Natural killer cell (primary cell): ENCODE results near the gene NT5C2. TPM values are rescaled to one million over a fixed set of nuclear protein-coding genes. Genes with fewer than 3 reads are reported as not detected.
A peak's percentile ranks its signal among the peaks of the same experiment; 100 is the strongest.

Source experiments
- ATAC-seq, 3 donors: fragments of 150-1000 bp in 2 of 3; fragments of 200-7000 bp in 1 of 3; cut with Tn5 transposase; 1 replicate in 1 of 3; 2 replicates in 2 of 3; pipeline ENCODE4 v1.10.0; 2021; ENCODE audit warnings: mild to moderate bottlenecking in 2 of 3, moderate library complexity in 2 of 3
- DNase-seq, 2 donors: peaks; one replicate each; pipeline versions ENCODE4 v3.0.0 to v3.0.0-alpha.2; 2013 to 2021; ENCODE audit warnings: mixed read lengths in 1 of 2
- H3K27ac ChIP-seq: one replicate; pipeline ENCODE4 v1.5.1; 2013; ENCODE audit warnings: mild to moderate bottlenecking, low read length
- H3K27me3 ChIP-seq: one replicate; pipeline ENCODE4 v1.6.1; 2013; ENCODE audit warnings: low read length; ENCODE audit not compliant: control insufficient read depth, insufficient read depth
- H3K36me3 ChIP-seq: one replicate; pipeline ENCODE4 v1.6.1; 2013; ENCODE audit warnings: low read length; ENCODE audit not compliant: control insufficient read depth, insufficient read depth
- H3K4me1 ChIP-seq: one replicate; pipeline ENCODE4 v1.6.1; 2013; ENCODE audit warnings: low read length; ENCODE audit not compliant: control insufficient read depth, insufficient read depth
- H3K4me3 ChIP-seq: one replicate; pipeline ENCODE4 v1.5.1; 2013; ENCODE audit warnings: low read length
- H3K9me3 ChIP-seq: one replicate; pipeline ENCODE4 v1.6.1; 2013; ENCODE audit warnings: low read length; ENCODE audit not compliant: control insufficient read depth, insufficient read depth
- H3K27ac Mint-ChIP-seq, 2 donors: one replicate each; pipeline ENCODE4 v1.8.0; 2022; ENCODE audit warnings: mild to moderate bottlenecking in 2 of 2, mixed read lengths in 2 of 2, moderate library complexity in 1 of 2
- H3K27me3 Mint-ChIP-seq, 2 donors: one replicate each; pipeline ENCODE4 v1.8.0; 2022; ENCODE audit warnings: low read depth in 2 of 2, mixed read lengths in 2 of 2
- H3K36me3 Mint-ChIP-seq: one replicate; pipeline ENCODE4 v1.8.0; 2022; ENCODE audit warnings: mixed read lengths
- H3K4me1 Mint-ChIP-seq, 2 donors: one replicate each; pipeline ENCODE4 v1.8.0; 2022; ENCODE audit warnings: mixed read lengths in 2 of 2
- H3K4me3 Mint-ChIP-seq: one replicate; pipeline ENCODE4 v1.8.0; 2022; ENCODE audit warnings: mild to moderate bottlenecking, moderate library complexity, mixed read lengths
- H3K9me3 Mint-ChIP-seq, 2 donors: one replicate each; pipeline ENCODE4 v1.8.0; 2022; ENCODE audit warnings: mixed read lengths in 2 of 2
- WGBS: methylation state at CpG from one replicate; pipeline ENCODE4 v1.1.7; 2013; ENCODE audit warnings: missing lambda C conversion rate; ENCODE audit not compliant: insufficient coverage; 5-methylcytosine and 5-hydroxymethylcytosine counted together
- intact Hi-C: fragments of 100-400 bp; cut with micrococcal nuclease; formaldehyde crosslinking; loops from one replicate; pipeline ENCODE4 v1.14.2; 2022
- total RNA-seq, 4 donors: library from RNA; stranded (reverse); fragments of 120-200 nt in 1 of 4; gene quantifications; one replicate each; pipeline versions ENCODE4 v1.2.3 to v1.2.4, GENCODE V29; 2013 to 2022
- TF ChIP-seq, protein P1 (sequence below): fragments of 200-600 bp; IDR thresholded peaks from one replicate; pipeline ENCODE4 v1.8.0; 2022; ENCODE audit warnings: antibody characterized with exemption

NT5C2 gene
- total RNA-seq, 3 donors from 2014 or later (not counting 1 experiment from before 2014, with no cell fraction given) = 84.4 to 110 (median 89.4) TPM

- no peak overlapping the region for H3K27ac ChIP-seq
- H3K4me1 ChIP-seq = no peaks in the 10 kb centered on the region
- no peaks in the 10 kb centered on the region for H3K4me1 Mint-ChIP-seq
- no peaks in the 10 kb centered on the region for H3K9me3 ChIP-seq
- H3K27me3 ChIP-seq = no peaks in the 10 kb centered on the region
- peak overlapping the region in 1 of 2 donors; percentile 9 for H3K27ac Mint-ChIP-seq
- peaks cover 83% of the 10 kb centered on the region for H3K36me3 ChIP-seq
- no peak overlapping the region for H3K4me3 ChIP-seq
- TF ChIP-seq, protein P1, sequence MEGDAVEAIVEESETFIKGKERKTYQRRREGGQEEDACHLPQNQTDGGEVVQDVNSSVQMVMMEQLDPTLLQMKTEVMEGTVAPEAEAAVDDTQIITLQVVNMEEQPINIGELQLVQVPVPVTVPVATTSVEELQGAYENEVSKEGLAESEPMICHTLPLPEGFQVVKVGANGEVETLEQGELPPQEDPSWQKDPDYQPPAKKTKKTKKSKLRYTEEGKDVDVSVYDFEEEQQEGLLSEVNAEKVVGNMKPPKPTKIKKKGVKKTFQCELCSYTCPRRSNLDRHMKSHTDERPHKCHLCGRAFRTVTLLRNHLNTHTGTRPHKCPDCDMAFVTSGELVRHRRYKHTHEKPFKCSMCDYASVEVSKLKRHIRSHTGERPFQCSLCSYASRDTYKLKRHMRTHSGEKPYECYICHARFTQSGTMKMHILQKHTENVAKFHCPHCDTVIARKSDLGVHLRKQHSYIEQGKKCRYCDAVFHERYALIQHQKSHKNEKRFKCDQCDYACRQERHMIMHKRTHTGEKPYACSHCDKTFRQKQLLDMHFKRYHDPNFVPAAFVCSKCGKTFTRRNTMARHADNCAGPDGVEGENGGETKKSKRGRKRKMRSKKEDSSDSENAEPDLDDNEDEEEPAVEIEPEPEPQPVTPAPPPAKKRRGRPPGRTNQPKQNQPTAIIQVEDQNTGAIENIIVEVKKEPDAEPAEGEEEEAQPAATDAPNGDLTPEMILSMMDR = no peak
- H3K4me3 Mint-ChIP-seq = no peak overlapping the region
- no peaks in the 10 kb centered on the region for H3K27me3 Mint-ChIP-seq
- DNase-seq = no peak
- H3K36me3 Mint-ChIP-seq = peaks cover 31% of the 10 kb centered on the region
- intact Hi-C loops = no loop called here
- ATAC-seq = no peak
- no peaks in the 10 kb centered on the region for H3K9me3 Mint-ChIP-seq
- WGBS = 92% methylated on average over 3 of the region's 3 CpGs
Measured at GRCh38 chr10:103096130-103096529, 96.9 kb downstream of the NT5C2 start.

DNA sequence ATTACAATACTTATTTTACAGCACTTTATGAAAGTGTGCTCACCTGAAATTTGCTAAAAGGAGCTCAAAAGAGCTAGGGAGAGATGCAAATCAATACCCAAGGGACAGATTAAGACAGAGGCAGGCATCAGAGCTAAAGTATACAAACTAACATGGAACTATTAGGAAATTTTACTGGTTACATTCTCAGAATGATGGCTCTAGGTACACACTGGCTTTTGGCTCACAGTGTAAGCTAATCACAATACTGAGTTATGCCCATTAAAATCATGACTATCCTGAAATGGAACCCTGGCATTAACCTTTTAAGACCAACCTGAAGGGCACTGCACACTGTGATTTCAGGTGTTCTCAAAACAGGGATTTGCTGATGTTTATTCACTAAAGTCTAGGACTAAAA lies 98.1 kb downstream of the NT5C2 start:
- peaks cover 82% of the 10 kb centered on the region for H3K36me3 ChIP-seq
- H3K27ac ChIP-seq = no peak overlapping the region
- ATAC-seq (no peak), DNase-seq (no peak)
- no peaks in the 10 kb centered on the region for H3K9me3 ChIP-seq
- H3K27me3 ChIP-seq = no peaks in the 10 kb centered on the region
- intact Hi-C loops = no loop called here
- H3K27ac Mint-ChIP-seq = no peak overlapping the region
- H3K27me3 Mint-ChIP-seq = no peaks in the 10 kb centered on the region
- H3K4me1 ChIP-seq = no peaks in the 10 kb centered on the region
- H3K36me3 Mint-ChIP-seq = peaks cover 39% of the 10 kb centered on the region
- H3K4me1 Mint-ChIP-seq = no peaks in the 10 kb centered on the region
- TF ChIP-seq, protein P1 = no peak
- H3K9me3 Mint-ChIP-seq = no peaks in the 10 kb centered on the region
- no peak overlapping the region for H3K4me3 ChIP-seq
- no peak overlapping the region for H3K4me3 Mint-ChIP-seq

- no peaks in the 10 kb centered on the region for H3K9me3 ChIP-seq
- WGBS = 97% methylated on average over 7 of the region's 7 CpGs
- Mint-ChIP-seq H3K36me3 (peaks cover 39% of the 10 kb centered on the region), H3K4me1 (no peaks in the 10 kb centered on the region), H3K4me3 (no peak overlapping the region), H3K27ac (no peak overlapping the region), H3K9me3 (no peaks in the 10 kb centered on the region), H3K27me3 (no peaks in the 10 kb centered on the region)
- H3K36me3 ChIP-seq = peaks cover 84% of the 10 kb centered on the region
- H3K27me3 ChIP-seq = no peaks in the 10 kb centered on the region
- ATAC-seq = no peak
- TF ChIP-seq, protein P1 = no peak
- intact Hi-C loops = no loop called here
- H3K27ac ChIP-seq = no peak overlapping the region
- DNase-seq = no peak
- no peak overlapping the region for H3K4me3 ChIP-seq
- no peaks in the 10 kb centered on the region for H3K4me1 ChIP-seq
Measured at GRCh38 chr10:103090911-103091310, 102.2 kb downstream of the NT5C2 start.

DNA sequence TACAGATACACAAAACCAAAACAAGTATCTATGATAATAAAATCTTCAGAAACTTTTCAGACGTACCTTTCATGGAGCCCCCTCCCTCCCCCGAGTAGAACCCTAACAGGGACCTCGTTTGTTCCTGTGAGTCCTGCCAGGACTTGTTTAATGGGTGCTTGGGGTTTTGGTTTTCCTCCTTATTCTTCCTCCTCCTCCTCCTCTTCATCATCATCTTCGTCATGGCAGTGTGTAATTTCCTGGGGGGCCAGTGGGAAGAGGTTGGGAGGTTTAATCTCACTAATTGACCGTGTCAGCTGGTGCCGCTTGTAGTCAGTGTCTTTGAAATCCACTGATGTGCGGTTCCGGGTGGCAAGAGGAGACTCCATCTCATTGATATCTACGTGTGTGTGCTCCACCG lies 103.6 kb downstream of the NT5C2 start:
- TF ChIP-seq, protein P1 = no peak
- intact Hi-C loops = no loop called here
- peaks cover 86% of the 10 kb centered on the region for H3K36me3 ChIP-seq
- ATAC-seq (no peak), DNase-seq (no peak)
- H3K27ac ChIP-seq = no peak overlapping the region
- Mint-ChIP-seq H3K4me3 (no peak overlapping the region), H3K36me3 (peaks cover 35% of the 10 kb centered on the region), H3K9me3 (no peaks in the 10 kb centered on the region), H3K27me3 (no peaks in the 10 kb centered on the region), H3K4me1 (no peaks in the 10 kb centered on the region), H3K27ac (no peak overlapping the region)
- no peaks in the 10 kb centered on the region for H3K27me3 ChIP-seq
- no peak overlapping the region for H3K4me3 ChIP-seq
- WGBS = 96% methylated on average over 6 of the region's 10 CpGs
- H3K4me1 ChIP-seq = no peaks in the 10 kb centered on the region
- H3K9me3 ChIP-seq = no peaks in the 10 kb centered on the region
